ENCODE measurements around the gene CLDN19. TPM values are rescaled to one million over a fixed set of nuclear protein-coding genes. Genes with fewer than 3 reads are reported as not detected.

CLDN19 gene
- total RNA-seq, 1 donor from 2014 or later = not detected

Other genes starting within 250 kb of the CLDN19 start
- gene PPIH, start 81.8 kb downstream of the CLDN19 start, total RNA-seq = 77.5 and 78.7 TPM in 2 replicates
- 815 and 840 TPM in 2 replicates for gene YBX1, start 57.8 kb downstream of the CLDN19 start, total RNA-seq
- 47.9 and 56.7 TPM in 2 replicates for gene P3H1, start 26.8 kb upstream of the CLDN19 start, total RNA-seq
- gene C1orf50, start 27.0 kb upstream of the CLDN19 start, total RNA-seq = 6.9 and 10.3 TPM in 2 replicates
- 0.16 and 0.39 TPM in 2 replicates for gene TMEM269, start 44.8 kb upstream of the CLDN19 start, total RNA-seq
- gene ERMAP, start 76.9 kb upstream of the CLDN19 start, total RNA-seq = 3.1 and 4.8 TPM in 2 replicates
- gene SVBP, start 77.2 kb upstream of the CLDN19 start, total RNA-seq = 11.4 and 12.3 TPM in 2 replicates
- gene ZNF691, start 106.4 kb upstream of the CLDN19 start, total RNA-seq = 8.4 and 9.6 TPM in 2 replicates
- gene SLC2A1, start 218.6 kb upstream of the CLDN19 start, total RNA-seq = 143 and 155 TPM in 2 replicates

Measured in activated T-helper 2 cell treated with anti-CD3 and anti-CD28 coated beads, Interferon-gamma antibody, Interleukin-2, Interleukin-4, amounts not matched to agents 10 μg/mL and 5 μg/mL and 100 μg/mL, durations not matched to agents 14 hours and 24 hours and 36 hours (primary cell).